H1 (cell line): ENCODE measurements around the gene SLC1A3. TPM values are rescaled to one million over a fixed set of nuclear protein-coding genes. Genes with fewer than 3 reads are reported as not detected.

ENCODE experiments used
- ATF3 ChIP-seq: IDR thresholded peaks from 2 replicates; pipeline ENCODE4 v1.6.1; 2011; ENCODE audit warnings: low read depth, mild to moderate bottlenecking, low read length; ENCODE audit not compliant: insufficient read depth
- MAX ChIP-seq: IDR thresholded peaks from 2 replicates; pipeline ENCODE4 v1.6.1; 2012; ENCODE audit warnings: inconsistent platforms
- TCF12 ChIP-seq: IDR thresholded peaks from 2 replicates; pipeline ENCODE4 v1.6.1; 2011; ENCODE audit warnings: low read depth, mild to moderate bottlenecking, low read length
- polyA plus RNA-seq, 7 experiments: library from polyadenylated mRNA; depleted of rRNA in 3 of 7; stranded (reverse) in 5 of 7; unstranded in 2 of 7; fragments of >200 nt in 5 of 7; fragments of 200-250 nt in 2 of 7; gene quantifications; 1 replicate in 5 of 7; 2 replicates in 1 of 7; 4 replicates in 1 of 7; pipeline versions ENCODE4 v1.2.1 to v1.2.3, GENCODE V29; 2011 to 2013; ENCODE audit warnings: missing spikeins in 2 of 7, mixed read lengths in 2 of 7
- total RNA-seq: library from RNA; stranded (reverse); fragmentation: NEBNext Ultra II Directional; extraction: Animal tissue kit (Norgen Biotek cat#: 25700); gene quantifications from 2 replicates; pipeline ENCODE4 v1.2.1, GENCODE V29; 2021

Gene SLC1A3
- total and polyA plus RNA-seq, 2 of the 8 experiments (the other 6 are each of a cell fraction or from before 2014, with no cell fraction given): 26.7 to 35.3 TPM

GRCh38 chr5:36606428-36607113, at the start of gene SLC1A3 (continued):
- no peak for TF ChIP-seq ATF3
- peak; percentile 91 for TF ChIP-seq MAX
- no peak for TF ChIP-seq TCF12
